Esophagus squamous epithelium (tissue), 4 donors: ENCODE measurements around the gene DCHS1.

ENCODE experiments used
- POLR2A ChIP-seq, 4 donors: fragments of 450-650 bp; IDR thresholded peaks; one replicate each; pipeline ENCODE4 v1.6.1; 2017; ENCODE audit warnings: antibody characterized with exemption in 4 of 4, mild to moderate bottlenecking in 4 of 4, moderate library complexity in 3 of 4
- TF ChIP-seq, protein P1 (sequence below), 6 experiments: fragments of 450-650 bp in 4 of 6; fragments of 200-600 bp in 2 of 6; sonication (generic) in 2 of 6; IDR thresholded peaks; one replicate each; pipeline ENCODE4 v1.5.1; 2016 to 2019; ENCODE audit warnings: antibody characterized with exemption in 6 of 6, mild to moderate bottlenecking in 4 of 6, moderate library complexity in 4 of 6

DNA sequence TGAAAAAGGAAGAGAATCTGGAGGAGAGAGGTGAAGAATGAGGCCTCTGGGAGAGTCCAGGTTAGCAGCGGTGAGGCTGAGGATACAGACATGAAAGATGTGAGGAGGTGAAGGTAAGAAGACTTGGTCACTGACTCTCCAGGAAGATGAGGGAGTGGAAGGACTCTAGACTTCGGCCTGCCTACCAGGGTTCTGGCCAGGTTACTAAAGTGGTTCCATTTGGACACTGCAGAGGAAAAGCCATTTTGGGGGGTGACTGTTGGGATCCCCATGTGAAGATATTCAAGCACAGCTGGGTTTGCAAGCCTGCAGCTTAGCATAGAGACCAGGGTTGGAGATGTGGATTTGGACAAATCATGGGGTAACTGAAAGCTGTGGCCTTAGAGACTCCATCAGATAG lies 7.8 kb downstream of the DCHS1 start:
- TF ChIP-seq, protein P1, sequence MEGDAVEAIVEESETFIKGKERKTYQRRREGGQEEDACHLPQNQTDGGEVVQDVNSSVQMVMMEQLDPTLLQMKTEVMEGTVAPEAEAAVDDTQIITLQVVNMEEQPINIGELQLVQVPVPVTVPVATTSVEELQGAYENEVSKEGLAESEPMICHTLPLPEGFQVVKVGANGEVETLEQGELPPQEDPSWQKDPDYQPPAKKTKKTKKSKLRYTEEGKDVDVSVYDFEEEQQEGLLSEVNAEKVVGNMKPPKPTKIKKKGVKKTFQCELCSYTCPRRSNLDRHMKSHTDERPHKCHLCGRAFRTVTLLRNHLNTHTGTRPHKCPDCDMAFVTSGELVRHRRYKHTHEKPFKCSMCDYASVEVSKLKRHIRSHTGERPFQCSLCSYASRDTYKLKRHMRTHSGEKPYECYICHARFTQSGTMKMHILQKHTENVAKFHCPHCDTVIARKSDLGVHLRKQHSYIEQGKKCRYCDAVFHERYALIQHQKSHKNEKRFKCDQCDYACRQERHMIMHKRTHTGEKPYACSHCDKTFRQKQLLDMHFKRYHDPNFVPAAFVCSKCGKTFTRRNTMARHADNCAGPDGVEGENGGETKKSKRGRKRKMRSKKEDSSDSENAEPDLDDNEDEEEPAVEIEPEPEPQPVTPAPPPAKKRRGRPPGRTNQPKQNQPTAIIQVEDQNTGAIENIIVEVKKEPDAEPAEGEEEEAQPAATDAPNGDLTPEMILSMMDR (IDR thresholded peaks at IDR 0.05) = no peak
- TF ChIP-seq POLR2A (IDR thresholded peaks at IDR 0.05) = no peak
